Thoracic aorta endothelial cell (primary cell): Measurements from ENCODE around the gene DNAI2. TPM values are rescaled to one million over a fixed set of nuclear protein-coding genes. Genes with fewer than 3 reads are reported as not detected.

Experiments used
- total RNA-seq: library from RNA; depleted of rRNA; stranded (reverse); fragments of >200 nt; gene quantifications from 2 replicates; pipeline ENCODE4 v1.2.3, GENCODE V29; 2012

DNAI2 gene, protein sequence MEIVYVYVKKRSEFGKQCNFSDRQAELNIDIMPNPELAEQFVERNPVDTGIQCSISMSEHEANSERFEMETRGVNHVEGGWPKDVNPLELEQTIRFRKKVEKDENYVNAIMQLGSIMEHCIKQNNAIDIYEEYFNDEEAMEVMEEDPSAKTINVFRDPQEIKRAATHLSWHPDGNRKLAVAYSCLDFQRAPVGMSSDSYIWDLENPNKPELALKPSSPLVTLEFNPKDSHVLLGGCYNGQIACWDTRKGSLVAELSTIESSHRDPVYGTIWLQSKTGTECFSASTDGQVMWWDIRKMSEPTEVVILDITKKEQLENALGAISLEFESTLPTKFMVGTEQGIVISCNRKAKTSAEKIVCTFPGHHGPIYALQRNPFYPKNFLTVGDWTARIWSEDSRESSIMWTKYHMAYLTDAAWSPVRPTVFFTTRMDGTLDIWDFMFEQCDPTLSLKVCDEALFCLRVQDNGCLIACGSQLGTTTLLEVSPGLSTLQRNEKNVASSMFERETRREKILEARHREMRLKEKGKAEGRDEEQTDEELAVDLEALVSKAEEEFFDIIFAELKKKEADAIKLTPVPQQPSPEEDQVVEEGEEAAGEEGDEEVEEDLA
- not detected in 2 replicates for total RNA-seq

DNA sequence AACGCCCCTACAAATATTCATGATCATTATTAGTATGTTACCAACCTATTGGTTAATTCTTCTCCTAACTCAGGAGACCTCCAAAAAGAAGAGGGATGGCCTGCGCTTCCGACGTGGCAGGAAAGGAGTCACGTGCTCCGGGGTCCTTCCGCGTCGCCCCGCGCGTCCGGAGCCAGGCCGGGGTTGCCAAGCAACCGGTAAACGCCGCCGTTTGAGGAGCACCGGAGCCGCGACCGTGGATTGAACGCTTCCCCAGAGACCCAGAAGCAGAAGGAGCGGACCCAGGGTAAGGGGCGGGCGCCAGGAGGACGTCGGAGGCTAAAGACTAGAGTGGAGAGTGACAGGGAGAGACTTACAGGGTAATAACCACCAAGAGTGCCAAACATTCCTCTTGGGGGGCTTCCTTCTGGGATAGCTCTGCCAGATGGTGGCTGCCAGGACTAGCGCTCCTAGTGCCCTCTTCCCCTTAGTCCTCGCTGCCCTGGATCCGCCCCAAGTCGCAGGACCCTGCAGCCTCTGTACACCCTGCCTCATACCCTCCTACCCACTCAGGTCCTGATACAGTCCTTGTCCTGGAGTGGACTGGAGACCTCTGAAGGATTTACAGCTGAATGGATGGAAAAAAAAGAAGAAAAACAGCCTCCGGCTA, at the start of gene DNAI2:
Gene DNAI2, plus strand, starts transcription at position 175 of the 649 bp plus-strand sequence. CDS start 7,584 bp downstream, outside the sequence.

DNA sequence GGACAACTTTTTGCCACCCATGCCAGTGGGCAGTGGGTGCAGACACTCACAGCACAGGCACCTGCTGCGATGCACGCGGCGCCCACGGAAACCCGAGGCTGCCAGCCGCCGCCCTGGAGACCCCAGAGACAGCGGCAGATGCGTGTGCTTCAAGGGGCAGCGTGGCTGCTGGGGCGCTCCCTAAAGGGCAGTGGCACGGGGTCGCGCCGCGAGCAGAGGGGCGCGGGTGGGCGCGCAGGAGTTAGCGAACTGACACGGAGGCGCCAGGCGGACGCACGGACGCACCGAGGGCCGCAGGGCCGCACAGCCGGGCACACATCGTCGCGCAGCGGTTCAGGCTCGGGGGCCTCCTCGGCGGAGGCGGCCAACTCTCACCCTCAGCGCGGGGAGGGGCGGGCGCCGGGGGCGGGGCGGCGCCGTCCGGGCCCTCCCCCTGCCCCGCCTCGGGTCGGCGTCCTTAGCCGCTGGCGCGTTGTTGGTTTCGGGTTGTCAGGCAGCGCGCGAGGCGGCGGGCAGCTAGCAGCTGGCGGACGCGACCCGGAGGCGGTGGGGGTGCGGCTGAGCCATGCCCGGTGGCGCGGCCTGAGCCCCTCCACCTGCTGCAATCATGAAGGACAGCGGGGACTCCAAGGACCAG, 51.8 kb downstream of the DNAI2 start, which contains the start of gene KIF19:
Gene KIF19, plus strand, starts transcription at position 484 of the 637 bp plus-strand sequence. Its CDS starts 124 bp downstream, at position 608.

DNA sequence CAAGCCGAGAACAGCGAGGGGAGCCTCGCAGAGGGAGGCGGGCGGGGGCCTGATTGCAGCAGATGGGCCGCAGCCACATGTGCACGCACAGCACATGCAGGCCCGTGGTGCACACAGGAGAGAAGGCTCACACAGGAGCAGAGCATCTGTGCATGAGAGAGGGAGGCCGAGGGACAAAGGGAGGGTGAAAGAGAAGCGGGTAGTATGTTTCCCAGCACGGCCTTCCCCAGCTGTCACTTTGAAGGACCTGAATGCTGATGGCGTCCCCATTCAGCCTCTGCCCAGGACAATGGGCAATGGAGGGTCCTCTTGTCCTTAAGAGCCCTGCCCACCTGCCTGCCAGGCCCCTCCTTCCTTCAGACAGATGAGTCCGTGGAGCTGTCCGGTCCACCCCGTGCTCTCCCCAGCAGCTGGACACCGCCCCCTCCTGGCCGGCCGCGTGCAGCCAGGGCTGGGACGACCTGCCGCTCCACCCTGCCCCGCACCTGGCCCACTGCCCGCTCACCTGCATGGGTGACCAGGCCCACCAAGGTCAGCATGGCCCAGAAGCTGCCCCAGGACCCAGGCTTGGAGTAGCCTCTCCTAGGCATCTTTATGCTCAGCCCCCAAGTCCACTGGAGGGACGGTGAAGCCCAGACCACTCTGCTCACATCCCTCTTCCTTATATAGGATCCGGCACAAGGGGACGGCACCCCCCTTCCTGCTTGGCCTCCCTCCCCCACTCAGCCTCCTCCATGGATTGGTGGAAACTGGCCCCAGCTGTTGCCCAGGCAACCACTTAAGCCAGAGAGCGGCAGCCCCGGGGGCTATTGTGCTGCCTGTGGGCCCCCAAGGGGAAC, 87.4 kb downstream of the DNAI2 start, which contains the start of gene BTBD17:
Gene BTBD17, minus strand, starts transcription at position 639 of the 839 bp plus-strand sequence. Its CDS starts 49 bp downstream, at position 590.

Other genes starting within 250 kb of the DNAI2 start
- gene RPL38, start 70.6 kb upstream of the DNAI2 start, total RNA-seq = 429 and 862 TPM in 2 replicates
- 1.5 and 5.5 TPM in 2 replicates for gene TTYH2, start 60.7 kb upstream of the DNAI2 start, total RNA-seq
- gene KIF19, start 52.0 kb downstream of the DNAI2 start, total RNA-seq = 3.6 and 4.3 TPM in 2 replicates
- under 0.01 TPM in 1 of 2 replicates, not detected in the other for gene BTBD17, start 87.6 kb downstream of the DNAI2 start, total RNA-seq
- not detected in 2 replicates for gene GPR142, start 93.3 kb downstream of the DNAI2 start, total RNA-seq
- gene GPRC5C, start 157.9 kb downstream of the DNAI2 start, total RNA-seq = not detected in 2 replicates
- not detected in 2 replicates for gene CD300A, start 192.4 kb downstream of the DNAI2 start, total RNA-seq